Body of pancreas (tissue), 4 donors: Measurements from ENCODE around the gene THBS1. TPM values are rescaled to one million over a fixed set of nuclear protein-coding genes. Genes with fewer than 3 reads are reported as not detected.

ENCODE experiments used
- ATAC-seq: fragments of 150-250 bp; one replicate; pipeline ENCODE4 v1.9.1; 2016
- DNase-seq, 4 donors: peaks; one replicate each; pipeline ENCODE4 v3.0.0-alpha.2; 2019
- H3K27ac ChIP-seq, 4 donors: fragments of 200-600 bp; sonication (generic); 1 replicate in 3 of 4; 2 replicates in 1 of 4; pipeline versions ENCODE4 v1.5.1 to v1.6.1; 2016 to 2019; ENCODE audit warnings: mild to moderate bottlenecking in 1 of 4, mixed read lengths in 1 of 4, moderate library complexity in 1 of 4
- H3K27me3 ChIP-seq, 2 donors: fragments of 200-600 bp; sonication (generic); one replicate each; pipeline ENCODE4 v1.6.0; 2016; ENCODE audit warnings: mild to moderate bottlenecking in 1 of 2
- H3K36me3 ChIP-seq, 2 donors: fragments of 200-600 bp; sonication (generic); replicated peaks in 1 of 2; 2 replicates each; pipeline ENCODE4 v1.5.1; 2016; ENCODE audit warnings: low read depth in 2 of 2; ENCODE audit not compliant: insufficient read depth in 1 of 2
- H3K4me1 ChIP-seq: fragments of 200-600 bp; sonication (generic); one replicate; pipeline ENCODE4 v1.6.0; 2016
- H3K4me3 ChIP-seq, 2 donors: fragments of 200-600 bp; sonication (generic); 1 replicate in 1 of 2; 2 replicates in 1 of 2; pipeline ENCODE4 v1.5.1; 2016 to 2019
- H3K9me3 ChIP-seq, 3 donors: fragments of 200-600 bp; sonication (generic); 1 replicate in 2 of 3; 2 replicates in 1 of 3; pipeline ENCODE4 v1.5.1; 2016
- CTCF ChIP-seq, 7 experiments: fragments of 450-650 bp in 4 of 7; fragments of 200-600 bp in 3 of 7; sonication (generic) in 3 of 7; IDR thresholded peaks; one replicate each; pipeline ENCODE4 v1.5.1; 2016 to 2019; ENCODE audit warnings: antibody characterized with exemption in 7 of 7
- POLR2A ChIP-seq, 3 donors: fragments of 450-650 bp; IDR thresholded peaks; one replicate each; pipeline ENCODE4 v1.6.1; 2016; ENCODE audit warnings: antibody characterized with exemption in 3 of 3, mild to moderate bottlenecking in 2 of 3
- WGBS, 2 donors: methylation state at CpG; one replicate each; pipeline ENCODE4 v1.1.5; 2017; 5-methylcytosine and 5-hydroxymethylcytosine counted together
- intact Hi-C: fragments of 100-400 bp; cut with DNase I; formaldehyde crosslinking; loops from one replicate; pipeline ENCODE4 v1.15.1; 2023
- total RNA-seq, 2 donors: library from RNA; depleted of rRNA; stranded (reverse); fragments of >200 nt; gene quantifications; one replicate each; pipeline ENCODE4 v1.1.0, GENCODE V29; 2016

The THBS1 gene
- total RNA-seq, 2 donors from 2014 or later = 139 to 398 TPM

GRCh38 chr15:39584266-39584659, 3.4 kb downstream of the THBS1 start:
- intact Hi-C loops = loop anchor here (5.0 to 10.0 kb wide), 2 partner anchors 767 to 869 kb away; no protein-coding TSS in a partner anchor
- H3K27ac ChIP-seq = no peak overlapping the region
- 85 to 87% methylated on average over 7 of the region's 7 CpGs for WGBS, 2 donors
- peaks cover 39% of the 10 kb centered on the region for H3K4me1 ChIP-seq
- H3K4me3 ChIP-seq = no peak overlapping the region
- no peak for DNase-seq
- no peaks in the 10 kb centered on the region for H3K9me3 ChIP-seq
- no peaks in the 10 kb centered on the region for H3K27me3 ChIP-seq
- TF ChIP-seq CTCF (IDR thresholded peaks at IDR 0.05) (no peak), POLR2A (IDR thresholded peaks at IDR 0.05) (no peak)
- H3K36me3 ChIP-seq = peaks cover 0 to 20% of the 10 kb centered on the region in 2 donors
- no peak for ATAC-seq

- Histone ChIP-seq H3K9me3 (no peaks in the 10 kb centered on the region), H3K4me3 (no peak overlapping the region), H3K27ac (no peak overlapping the region), H3K4me1 (peaks cover 34% of the 10 kb centered on the region), H3K27me3 (no peaks in the 10 kb centered on the region), H3K36me3 (peaks cover 0 to 23% of the 10 kb centered on the region in 2 donors)
- DNase-seq = no peak
- intact Hi-C loops = loop anchor here (5.0 to 10.0 kb wide), 2 partner anchors 768 to 870 kb away; no protein-coding TSS in a partner anchor
- no peak for TF ChIP-seq CTCF (IDR thresholded peaks at IDR 0.05)
- no peak for TF ChIP-seq POLR2A (IDR thresholded peaks at IDR 0.05)
- ATAC-seq = no peak
- WGBS, 2 donors = 76 to 90% methylated on average over 3 of the region's 3 CpGs
Measured at GRCh38 chr15:39584662-39585388, 3.9 kb downstream of the THBS1 start.

- no peaks in the 10 kb centered on the region for H3K27me3 ChIP-seq
- peaks cover 0 to 24% of the 10 kb centered on the region in 2 donors for H3K36me3 ChIP-seq
- intact Hi-C loops = loop anchor here (10.0 kb wide), 1 partner anchor 871 kb away; no protein-coding TSS in a partner anchor
- DNase-seq (no peak), ATAC-seq (no peak)
- H3K27ac ChIP-seq = no peak overlapping the region
- 81 to 87% methylated on average over 4 of the region's 4 CpGs for WGBS, 2 donors
- H3K4me1 ChIP-seq = peaks cover 28% of the 10 kb centered on the region
- H3K9me3 ChIP-seq = no peaks in the 10 kb centered on the region
- TF ChIP-seq POLR2A (IDR thresholded peaks at IDR 0.05) = no peak
- no peak for TF ChIP-seq CTCF (IDR thresholded peaks at IDR 0.05)
- no peak overlapping the region for H3K4me3 ChIP-seq
Measured at GRCh38 chr15:39585389-39585841, 4.5 kb downstream of the THBS1 start.

GRCh38 chr15:39585871-39586301, 5.0 kb downstream of the THBS1 start:
- DNase-seq = no peak
- H3K4me1 ChIP-seq = peaks cover 23% of the 10 kb centered on the region
- intact Hi-C loops = loop anchor here (10.0 kb wide), 1 partner anchor 871 kb away; no protein-coding TSS in a partner anchor
- 81 to 83% methylated on average over 4 of the region's 4 CpGs for WGBS, 2 donors
- peaks cover 0 to 25% of the 10 kb centered on the region in 2 donors for H3K36me3 ChIP-seq
- H3K9me3 ChIP-seq = no peaks in the 10 kb centered on the region
- H3K27me3 ChIP-seq = no peaks in the 10 kb centered on the region
- H3K4me3 ChIP-seq = no peak overlapping the region
- ATAC-seq = no peak
- H3K27ac ChIP-seq = no peak overlapping the region
- no peak for TF ChIP-seq CTCF (IDR thresholded peaks at IDR 0.05)
- no peak for TF ChIP-seq POLR2A (IDR thresholded peaks at IDR 0.05)
